H54 (cell line): Measurements from ENCODE around the gene GGA1.

Experiments used
- DNase-seq: peaks from one replicate; pipeline ENCODE4 v3.0.0; 2011; ENCODE audit warnings: low spot score, mixed read lengths; ENCODE audit not compliant: insufficient read length
- FAIRE-seq: peaks from 3 replicates; lab custom pipeline; 2011; peaks lifted over from hg19 to GRCh38; lab: Jason Lieb, UNC
- POLR2A ChIP-seq: IDR thresholded peaks from 2 replicates; pipeline ENCODE4 v1.6.1; 2011; ENCODE audit warnings: low read depth, mild to moderate bottlenecking, low read length

GGA1 gene

GRCh38 chr22:37566903-37567798, 41.5 kb upstream of the GGA1 start:
- no peak for TF ChIP-seq POLR2A
- no peak for FAIRE-seq

GRCh38 chr22:37568012-37568411, 40.6 kb upstream of the GGA1 start:
- TF ChIP-seq POLR2A = no peak
- FAIRE-seq (no peak), DNase-seq (no peak)

More at GRCh38 chr22:37566903-37567798, 41.5 kb upstream of the GGA1 start:
- DNase-seq = no peak

DNA sequence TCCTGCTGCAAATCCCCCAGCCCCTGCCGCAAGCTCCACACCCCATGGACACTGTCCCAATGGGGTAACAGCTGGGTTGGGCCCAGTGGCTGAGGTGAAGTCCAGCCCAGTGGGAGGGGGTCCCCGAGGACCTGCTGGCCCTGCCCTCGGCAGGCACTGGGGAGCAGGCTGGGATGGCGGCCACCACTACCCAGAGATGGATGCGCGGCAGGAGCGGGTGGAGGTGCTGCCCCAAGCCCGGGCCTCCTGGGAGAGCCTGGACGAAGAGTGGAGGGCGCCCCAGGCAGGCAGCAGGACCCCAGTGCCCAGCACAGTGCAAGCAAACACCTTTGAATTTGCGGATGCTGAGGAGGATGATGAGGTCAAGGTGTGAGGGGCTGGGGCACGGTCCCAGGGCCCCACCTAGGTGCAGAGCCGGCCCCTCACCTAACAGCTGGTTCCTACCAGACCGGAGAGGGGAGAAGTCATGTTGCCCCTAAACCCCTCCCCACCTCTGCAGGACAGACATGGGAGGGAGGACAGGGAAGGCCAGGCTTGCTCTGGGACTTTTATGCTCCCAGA, 40.1 kb upstream of the GGA1 start:
- TF ChIP-seq POLR2A = no peak
- FAIRE-seq = no peak

DNA sequence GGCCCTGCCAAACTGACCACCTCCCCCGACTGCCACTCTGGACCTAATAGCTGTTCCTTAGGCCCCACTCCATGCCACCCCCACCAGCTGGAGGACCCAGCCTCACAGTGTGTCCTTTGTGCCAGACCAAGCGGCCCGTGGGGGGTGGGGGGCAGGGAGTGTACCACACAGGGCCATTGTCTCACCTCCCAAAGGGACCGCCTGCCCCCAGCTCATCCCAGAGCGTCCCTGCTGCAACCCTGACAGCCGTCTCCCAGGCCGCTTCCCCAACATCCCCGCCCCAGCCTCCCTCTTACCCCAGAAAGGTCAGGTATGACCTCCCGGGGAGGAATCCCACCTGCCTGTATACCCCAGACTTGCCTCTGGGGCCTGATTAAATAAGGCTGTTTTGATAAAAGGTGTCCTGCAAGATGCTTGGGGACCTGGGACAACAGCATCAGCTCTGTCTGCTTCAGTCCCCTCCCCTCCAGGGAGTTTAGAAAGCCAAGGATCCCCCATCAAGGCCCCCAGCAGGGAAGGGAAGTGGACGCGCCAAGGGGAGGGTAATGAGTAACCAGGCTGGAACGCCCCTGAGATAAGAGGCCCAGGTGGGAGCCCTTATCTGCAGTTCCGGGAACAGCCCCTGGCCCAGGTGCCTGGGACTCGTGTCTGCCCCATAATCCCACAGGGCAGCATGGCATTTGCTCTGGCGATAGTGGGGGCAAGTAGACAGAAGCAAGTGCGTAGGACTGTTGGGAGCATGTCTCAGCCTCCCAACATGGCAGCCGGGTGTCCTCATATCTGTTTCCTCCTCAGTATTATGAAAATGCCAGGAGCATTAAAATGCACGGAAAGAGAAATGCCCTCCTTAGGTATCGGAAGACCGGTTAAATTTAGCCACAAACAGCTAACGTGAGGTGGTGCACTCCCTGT, 39.4 kb upstream of the GGA1 start:
- no peak for FAIRE-seq
- TF ChIP-seq POLR2A = no peak
- DNase-seq = no peak

More for the DNA sequence above, 40.1 kb upstream of the GGA1 start:
- DNase-seq = no peak

GRCh38 chr22:37569921-37570660, 38.5 kb upstream of the GGA1 start:
- DNase-seq (no peak), FAIRE-seq (no peak)
- TF ChIP-seq POLR2A = no peak

- DNase-seq (no peak), FAIRE-seq (no peak)
- no peak for TF ChIP-seq POLR2A
These were observed 38.0 kb upstream of the GGA1 start for GRCh38 chr22:37570661-37570976.

- TF ChIP-seq POLR2A = no peak
- DNase-seq (peak; percentile 72), FAIRE-seq (peak; percentile 38)
These were observed 37.2 kb upstream of the GGA1 start for GRCh38 chr22:37571258-37571991.

DNA sequence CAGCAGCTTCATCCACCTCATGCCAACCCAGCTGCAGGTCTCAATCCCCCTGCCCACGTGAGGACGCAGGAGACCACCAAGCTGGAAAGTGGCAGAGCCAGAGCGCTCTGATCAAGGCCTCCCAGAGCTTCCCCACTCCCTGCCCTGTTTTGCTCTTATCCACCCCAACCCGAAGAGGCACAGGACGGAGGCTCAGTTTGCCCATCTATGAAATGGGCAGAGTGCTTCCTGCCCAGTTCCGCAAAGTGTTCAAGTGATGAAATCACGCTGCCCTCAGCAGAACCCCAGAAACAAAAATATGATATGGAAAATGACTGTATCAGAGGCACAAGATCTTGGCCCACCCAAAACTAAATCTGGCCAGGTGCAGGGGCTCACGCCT, 36.7 kb upstream of the GGA1 start:
- TF ChIP-seq POLR2A = no peak
- no peak for FAIRE-seq

DNA sequence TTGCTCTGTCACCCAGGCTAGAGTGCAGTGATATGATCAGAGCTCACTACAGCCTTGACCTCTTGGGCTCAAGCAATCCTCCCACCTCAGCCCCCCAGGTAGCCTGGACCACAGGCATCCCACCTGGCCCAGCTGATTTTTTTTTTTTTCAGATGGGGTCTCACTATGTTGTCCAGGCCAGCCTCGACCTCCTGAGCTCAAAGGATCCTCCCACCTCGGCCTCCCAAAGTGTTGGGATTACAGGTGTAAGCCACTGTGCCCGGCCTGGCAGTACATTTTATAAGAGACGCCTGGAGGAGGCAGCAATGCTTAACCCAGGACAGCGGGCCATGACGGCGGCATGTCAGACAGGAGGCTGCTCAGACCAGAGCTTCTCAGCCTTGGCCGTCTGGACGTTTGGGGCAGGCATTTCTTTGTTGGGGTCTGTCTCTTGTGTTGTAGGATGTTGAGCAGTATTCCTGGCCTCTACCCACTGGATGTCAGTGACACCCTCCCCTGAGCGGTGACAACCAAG, 33.1 kb upstream of the GGA1 start:
- DNase-seq (no peak), FAIRE-seq (no peak)
- no peak for TF ChIP-seq POLR2A

More for the DNA sequence above, 36.7 kb upstream of the GGA1 start:
- DNase-seq = no peak

GRCh38 chr22:37578002-37578401, 30.6 kb upstream of the GGA1 start:
- FAIRE-seq (no peak), DNase-seq (no peak)
- TF ChIP-seq POLR2A = no peak

DNA sequence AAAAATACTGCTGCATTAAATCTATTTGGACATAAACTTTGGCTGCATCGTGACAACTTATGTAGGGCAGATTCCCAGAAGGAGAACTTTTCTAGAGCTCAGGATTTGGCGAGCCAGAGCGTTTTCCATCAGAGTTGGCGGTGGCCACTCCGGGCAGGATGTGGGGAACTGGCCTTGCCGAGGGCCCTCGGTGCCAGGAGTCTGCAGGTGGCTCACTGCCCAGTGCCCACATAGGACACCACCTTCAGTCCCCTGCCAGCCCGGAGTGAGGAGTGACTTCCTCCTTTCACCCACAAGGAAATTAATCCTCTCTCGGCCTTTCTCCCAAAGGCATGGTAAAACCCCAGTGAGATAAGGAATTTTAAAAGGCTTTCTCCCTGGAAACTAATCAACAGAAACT, 27.1 kb upstream of the GGA1 start:
- no peak for FAIRE-seq
- DNase-seq = no peak
- no peak for TF ChIP-seq POLR2A

GRCh38 chr22:37582526-37582925, 26.1 kb upstream of the GGA1 start:
- DNase-seq (no peak), FAIRE-seq (no peak)
- TF ChIP-seq POLR2A = no peak

DNA sequence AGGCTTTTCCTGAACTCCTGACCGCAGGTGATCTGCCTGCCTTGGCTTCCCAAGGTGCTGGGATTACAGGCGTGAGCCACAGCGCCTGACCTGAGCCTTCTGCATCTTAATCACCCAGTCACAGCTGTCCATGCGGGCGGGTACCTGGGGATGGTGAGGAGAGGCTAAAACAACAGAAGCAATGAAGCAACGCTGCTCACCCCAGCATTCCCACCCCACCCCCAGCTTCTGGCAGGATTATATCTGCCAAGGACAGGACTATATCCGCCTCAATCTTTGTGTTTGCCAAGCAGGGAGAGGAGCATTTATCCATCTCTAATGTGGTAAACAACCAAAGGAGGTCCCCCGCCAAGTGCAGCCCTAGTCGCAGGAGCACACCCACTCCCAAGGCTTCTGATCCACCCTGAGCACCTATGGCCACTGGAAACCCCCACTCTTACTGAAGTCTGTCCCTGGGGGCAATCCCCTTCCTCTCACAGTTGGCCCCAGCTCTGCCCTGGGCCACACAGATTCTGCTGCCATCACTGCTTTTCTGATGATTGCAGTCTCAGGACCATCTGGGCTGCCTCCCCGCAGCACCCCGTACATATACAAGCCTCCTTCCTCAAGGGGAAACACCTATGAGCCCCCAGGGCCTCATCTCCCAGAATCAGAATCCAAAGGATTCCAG, 20.0 kb upstream of the GGA1 start:
- no peak for FAIRE-seq
- TF ChIP-seq POLR2A = no peak
- no peak for DNase-seq
